Measurements from ENCODE around the gene CASS4.

DNA sequence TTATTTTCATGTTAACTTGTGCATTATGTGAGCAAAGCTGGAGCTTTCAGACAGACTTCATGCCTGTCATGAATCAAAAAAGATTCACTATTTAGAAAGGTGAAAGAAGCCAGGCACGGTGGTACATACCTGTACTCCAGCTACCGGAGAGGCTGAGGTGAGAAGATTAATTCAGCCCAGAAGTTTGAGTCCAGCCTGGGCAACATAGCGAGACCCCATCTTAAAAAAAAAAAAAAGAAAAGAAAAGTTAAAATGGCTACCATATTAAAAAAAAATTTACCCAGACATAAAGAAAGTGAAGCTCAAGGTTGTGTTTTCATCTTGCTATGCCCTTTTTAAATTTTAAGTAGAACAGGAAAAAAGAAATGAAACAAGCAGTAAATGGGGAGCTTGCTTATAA lies 889 bp downstream of the CASS4 start:
- TF ChIP-seq TEAD4 (CRISPR knock-in tag; IDR thresholded peaks at IDR 0.05) (no peak), FOXJ3 (CRISPR knock-in tag; IDR thresholded peaks at IDR 0.05; ENCODE audit: borderline replicate concordance) (no peak), ZNF396 (CRISPR knock-in tag; IDR thresholded peaks at IDR 0.05; ENCODE audit: borderline replicate concordance) (no peak), CREB1 (CRISPR knock-in tag; IDR thresholded peaks at IDR 0.05) (no peak)
- TF ChIP-seq, protein P1, sequence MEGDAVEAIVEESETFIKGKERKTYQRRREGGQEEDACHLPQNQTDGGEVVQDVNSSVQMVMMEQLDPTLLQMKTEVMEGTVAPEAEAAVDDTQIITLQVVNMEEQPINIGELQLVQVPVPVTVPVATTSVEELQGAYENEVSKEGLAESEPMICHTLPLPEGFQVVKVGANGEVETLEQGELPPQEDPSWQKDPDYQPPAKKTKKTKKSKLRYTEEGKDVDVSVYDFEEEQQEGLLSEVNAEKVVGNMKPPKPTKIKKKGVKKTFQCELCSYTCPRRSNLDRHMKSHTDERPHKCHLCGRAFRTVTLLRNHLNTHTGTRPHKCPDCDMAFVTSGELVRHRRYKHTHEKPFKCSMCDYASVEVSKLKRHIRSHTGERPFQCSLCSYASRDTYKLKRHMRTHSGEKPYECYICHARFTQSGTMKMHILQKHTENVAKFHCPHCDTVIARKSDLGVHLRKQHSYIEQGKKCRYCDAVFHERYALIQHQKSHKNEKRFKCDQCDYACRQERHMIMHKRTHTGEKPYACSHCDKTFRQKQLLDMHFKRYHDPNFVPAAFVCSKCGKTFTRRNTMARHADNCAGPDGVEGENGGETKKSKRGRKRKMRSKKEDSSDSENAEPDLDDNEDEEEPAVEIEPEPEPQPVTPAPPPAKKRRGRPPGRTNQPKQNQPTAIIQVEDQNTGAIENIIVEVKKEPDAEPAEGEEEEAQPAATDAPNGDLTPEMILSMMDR (IDR thresholded peaks at IDR 0.05): no peak
